Measurements from ENCODE around the gene TAS2R46.

Gene TAS2R46

DNA sequence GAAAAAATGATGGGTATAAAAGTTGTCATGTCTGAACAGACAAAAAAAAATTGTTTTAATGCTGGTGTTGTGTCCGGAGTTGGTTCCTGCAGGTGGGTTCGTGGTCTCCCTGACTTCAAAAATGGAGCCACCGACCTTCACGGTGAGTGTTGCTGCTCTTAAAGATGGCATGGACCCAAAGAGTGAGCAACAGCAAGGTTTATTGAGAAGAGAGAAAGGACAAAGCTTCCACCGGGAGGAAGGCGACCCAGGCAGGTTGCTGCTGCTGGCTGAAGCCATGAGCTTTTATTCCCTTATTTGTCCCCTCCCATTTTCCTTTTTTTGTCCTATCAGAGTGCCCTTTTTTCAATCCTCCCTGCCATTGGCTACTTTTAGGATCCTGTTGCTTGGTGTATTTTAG, 30.8 kb downstream of the TAS2R46 start, which contains the start of gene TAS2R31:
Gene TAS2R31 (minus strand): TSS at position 101 of the 400 bp plus-strand sequence. CDS start 72 bp downstream, at position 29.
- DNase-seq, result no peak

DNA sequence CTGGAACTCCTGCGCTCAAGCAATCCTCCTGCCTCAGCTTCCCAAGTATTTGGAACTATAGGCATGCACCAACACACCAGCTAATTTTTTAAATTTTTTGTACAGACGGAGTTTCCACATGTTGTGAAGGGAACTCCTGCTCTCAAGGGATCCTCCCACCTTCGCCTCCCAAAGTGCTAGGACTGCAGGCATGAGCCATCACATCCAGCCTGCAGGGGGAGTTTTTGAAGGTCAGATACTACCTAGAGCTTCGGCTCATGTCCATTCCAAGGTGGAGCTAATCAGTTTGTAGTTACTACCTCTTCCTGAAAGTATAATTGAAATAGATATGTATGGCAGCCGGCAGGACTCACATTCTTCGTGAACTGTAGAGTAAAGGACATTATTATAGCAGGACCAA, 36.0 kb downstream of the TAS2R46 start:
- DNase-seq, result peak; percentile 68

DNA sequence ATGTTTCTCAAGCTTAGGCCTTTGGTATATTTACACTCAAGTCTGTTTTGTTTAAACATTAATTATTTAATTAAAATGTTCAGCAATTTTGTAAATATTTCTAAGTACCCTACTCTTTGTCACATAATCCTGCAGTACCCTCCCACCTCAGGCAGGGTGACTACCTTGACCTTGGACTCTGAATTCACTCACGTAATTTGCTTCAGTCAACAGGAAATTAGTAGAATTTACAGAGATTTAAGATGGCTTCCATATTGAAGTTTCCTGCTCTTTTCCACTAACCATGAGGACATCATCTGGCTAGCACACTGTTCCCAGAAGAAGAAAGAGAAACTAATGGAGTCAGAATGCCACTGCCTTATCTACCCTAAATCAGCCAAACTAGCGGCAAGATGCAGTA, 38.7 kb downstream of the TAS2R46 start:
- DNase-seq, result no peak

DNA sequence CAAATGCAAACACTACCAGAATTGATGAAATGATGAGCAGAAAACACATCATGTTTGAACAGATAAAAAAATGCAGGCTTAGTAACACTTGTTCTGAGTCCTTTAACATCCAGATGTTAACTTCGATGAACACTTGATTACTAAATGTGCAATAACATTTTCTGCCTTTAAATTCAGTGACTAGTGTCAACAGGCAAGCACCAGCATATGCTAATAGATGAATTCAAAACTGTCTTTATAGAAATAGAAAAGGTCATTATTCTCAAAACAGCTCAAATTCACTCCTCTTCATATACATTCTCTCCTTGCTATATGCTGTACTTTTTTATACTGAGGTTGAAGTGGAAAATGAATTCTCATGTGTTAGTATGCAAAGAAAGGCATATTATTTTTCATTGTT, 39.6 kb downstream of the TAS2R46 start, which contains the start of gene TAS2R19:
Gene TAS2R19 (minus strand): TSS at position 101 of the 400 bp plus-strand sequence. CDS start 49 bp downstream, at position 52.
- DNase-seq, result no peak

DNA sequence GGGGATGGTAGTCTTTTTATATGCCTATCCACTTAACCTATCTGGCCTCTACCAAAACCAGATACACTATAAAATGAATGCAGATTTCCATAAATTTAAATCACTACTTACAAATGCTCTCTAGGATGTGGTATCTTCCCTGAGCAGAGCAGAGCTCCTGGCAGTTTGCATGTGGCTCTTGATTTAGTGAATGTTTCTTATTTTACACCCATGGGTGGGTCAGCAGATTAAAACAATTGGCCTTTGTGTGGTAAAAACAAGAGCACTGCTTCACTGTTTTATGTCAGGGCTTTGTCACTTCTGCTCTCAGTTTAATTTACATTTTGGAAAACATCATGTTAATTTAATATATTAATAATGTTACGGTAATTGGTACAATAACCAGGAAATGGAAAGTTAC, 45.2 kb downstream of the TAS2R46 start:
- DNase-seq, result no peak

DNA sequence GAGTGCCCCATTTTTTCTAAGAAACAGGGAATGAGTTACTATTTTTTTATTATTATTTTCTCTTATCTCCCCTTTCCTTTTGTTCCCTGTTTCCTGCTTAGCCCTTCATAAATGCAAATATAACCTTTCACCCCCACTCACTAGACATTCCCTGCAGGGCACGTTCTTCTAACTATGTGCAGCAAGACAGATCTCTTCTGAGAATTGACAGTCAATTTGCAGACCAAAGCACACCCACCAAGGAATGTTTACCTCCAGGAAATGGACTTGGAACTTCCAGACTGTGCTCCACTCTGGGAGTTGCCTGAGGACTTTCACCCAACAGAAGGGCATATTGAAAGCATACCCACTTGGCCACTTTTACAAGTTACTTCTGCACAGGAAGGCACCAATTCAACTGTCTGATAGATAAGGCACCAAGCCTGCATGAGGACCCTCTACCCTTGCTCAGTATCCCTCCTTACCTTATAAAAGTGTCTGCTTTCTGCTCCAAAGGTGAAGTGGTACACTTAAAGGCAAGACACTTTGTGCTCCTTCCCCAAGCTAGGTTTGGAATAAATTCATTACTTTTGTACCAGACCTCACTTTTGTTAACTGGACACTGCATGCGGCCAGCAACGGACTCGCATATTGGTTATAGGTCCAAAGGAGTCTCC, 46.2 kb downstream of the TAS2R46 start:
- peak; percentile 75 for DNase-seq

DNA sequence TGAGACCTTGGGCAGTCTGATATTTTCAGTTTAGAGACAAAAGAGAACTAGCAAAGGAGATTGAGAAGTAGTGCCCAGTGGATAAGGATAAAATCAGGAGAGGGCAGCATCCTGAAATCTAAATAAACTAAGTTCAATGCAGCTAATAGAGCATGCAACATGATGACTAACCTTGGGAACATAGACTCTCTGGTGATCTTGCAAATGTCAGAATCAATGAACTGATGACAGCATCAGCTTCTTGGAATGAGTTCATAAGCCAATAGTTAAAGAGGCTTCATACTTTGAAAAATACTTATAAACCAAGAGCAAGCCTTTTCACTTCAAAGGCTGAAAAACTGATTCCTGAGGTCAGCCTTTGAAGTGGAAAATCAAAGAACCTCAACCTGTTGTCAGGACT, 47.9 kb downstream of the TAS2R46 start:
- no peak for DNase-seq
